Activated T-helper 1 cell treated with anti-CD3 and anti-CD28 coated beads, Interleukin-12 subunit alpha, Interleukin-12 subunit beta, Interleukin-2, Interleukin-4 antibody, amounts not matched to agents 30 ng/mL and 10 ng/mL and 1 ng/mL, durations not matched to agents 14 hours and 24 hours and 36 hours (primary cell): ENCODE data around the gene LRRC37B. TPM values are rescaled to one million over a fixed set of nuclear protein-coding genes. Genes with fewer than 3 reads are reported as not detected.
"Not testable (repeated sequence)": the region's sequence is repeated elsewhere in the genome, so short reads cannot be mapped to it uniquely, and the experiment has no call there.

Experiments
- DNase-seq: peaks from one replicate; pipeline ENCODE4 v3.0.0; 2021; ENCODE audit warnings: low spot score
- H3K27ac Mint-ChIP-seq: one replicate; pipeline ENCODE4 v1.8.0; 2021; ENCODE audit warnings: mild to moderate bottlenecking, mixed read lengths
- H3K27me3 Mint-ChIP-seq: one replicate; pipeline ENCODE4 v1.8.0; 2022; ENCODE audit warnings: mild to moderate bottlenecking, moderate library complexity, mixed read lengths; ENCODE audit not compliant: insufficient read depth
- H3K36me3 Mint-ChIP-seq: one replicate; pipeline ENCODE4 v1.8.0; 2021; ENCODE audit warnings: low read depth, mixed read lengths
- H3K4me1 Mint-ChIP-seq: one replicate; pipeline ENCODE4 v1.8.0; 2021; ENCODE audit warnings: low read depth, mixed read lengths
- H3K4me3 Mint-ChIP-seq: one replicate; pipeline ENCODE4 v1.8.0; 2021; ENCODE audit warnings: mild to moderate bottlenecking, moderate library complexity, mixed read lengths
- H3K9me3 Mint-ChIP-seq: one replicate; pipeline ENCODE4 v1.8.0; 2021; ENCODE audit warnings: mixed read lengths
- intact Hi-C: fragments of 100-400 bp; cut with micrococcal nuclease; formaldehyde crosslinking; loops from one replicate; pipeline ENCODE4 v1.15.1; 2024
- total RNA-seq: library from RNA; stranded (reverse); gene quantifications from 2 replicates; pipeline ENCODE4 v1.2.3, GENCODE V29; 2022

The LRRC37B gene
- total RNA-seq, 1 donor from 2014 or later = 22.7 TPM

DNA sequence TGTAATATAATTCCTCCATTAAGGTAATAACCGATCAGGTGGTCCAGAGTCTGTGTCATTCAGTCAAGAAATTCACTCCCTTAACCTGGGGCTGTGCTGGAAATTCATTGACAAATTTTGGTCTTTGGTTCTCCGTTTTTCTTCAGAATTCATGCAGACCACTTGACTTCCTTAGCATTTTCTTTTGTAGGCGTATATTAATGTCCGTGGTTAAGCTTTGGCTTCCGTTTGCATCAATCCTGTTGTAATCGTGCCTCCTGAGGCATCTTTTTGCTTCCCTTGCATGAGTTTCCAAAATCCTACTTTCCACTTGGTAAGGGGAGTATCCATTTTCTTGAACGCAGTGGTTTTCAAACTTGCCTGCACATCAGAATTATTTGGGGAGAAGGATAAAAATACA, 9.0 kb downstream of the LRRC37B start:
- intact Hi-C loops = no loop called here
- H3K27ac Mint-ChIP-seq = no peak overlapping the region
- peak overlapping the region; percentile 13 for H3K4me3 Mint-ChIP-seq
- H3K9me3 Mint-ChIP-seq = no peaks in the 10 kb centered on the region
- H3K36me3 Mint-ChIP-seq = peaks cover 23% of the 10 kb centered on the region
- peaks cover 50% of the 10 kb centered on the region for H3K4me1 Mint-ChIP-seq
- no peaks in the 10 kb centered on the region for H3K27me3 Mint-ChIP-seq
- DNase-seq = no peak

GRCh38 chr17:32019228-32019627, 12.0 kb downstream of the LRRC37B start:
- Mint-ChIP-seq H3K4me3 (no peak overlapping the region), H3K4me1 (peaks cover 32% of the 10 kb centered on the region), H3K27me3 (no peaks in the 10 kb centered on the region), H3K27ac (no peak overlapping the region), H3K9me3 (no peaks in the 10 kb centered on the region), H3K36me3 (peaks cover 19% of the 10 kb centered on the region)
- no peak for DNase-seq
- intact Hi-C loops = no loop called here

DNA sequence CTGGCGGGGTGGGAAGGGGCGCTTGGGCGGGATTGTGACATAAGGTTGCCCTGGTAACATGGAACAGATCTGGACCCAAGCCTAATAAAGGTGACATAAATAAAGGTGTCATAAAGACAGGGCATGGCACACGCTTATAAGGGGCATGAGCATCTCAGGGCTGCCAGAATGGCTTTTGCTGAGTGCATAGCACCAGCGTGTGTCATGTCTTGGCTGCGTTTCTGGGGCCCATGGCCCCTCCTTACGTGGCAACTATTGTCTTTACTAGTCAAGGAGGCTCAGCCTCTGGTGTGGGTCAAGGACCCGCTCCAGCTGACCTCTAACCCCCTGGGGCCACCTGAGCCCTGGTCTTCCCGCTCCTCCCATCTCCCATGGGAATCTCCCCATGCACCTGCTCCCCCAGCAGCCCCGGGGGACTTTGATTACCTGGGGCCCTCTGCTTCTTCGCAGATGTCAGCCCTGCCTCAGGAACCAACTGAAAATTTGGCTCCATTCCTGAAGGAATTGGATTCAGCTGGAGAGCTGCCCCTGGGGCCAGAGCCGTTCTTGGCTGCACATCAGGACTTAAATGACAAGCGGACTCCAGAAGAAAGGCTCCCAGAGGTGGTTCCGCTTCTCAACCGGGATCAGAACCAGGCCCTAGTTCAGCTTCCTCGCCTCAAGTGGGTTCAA, 13.9 kb downstream of the LRRC37B start:
- no peak for DNase-seq
- Mint-ChIP-seq H3K27me3 (no peaks in the 10 kb centered on the region), H3K4me3 (no peak overlapping the region), H3K4me1 (peaks cover 24% of the 10 kb centered on the region), H3K27ac (no peak overlapping the region), H3K9me3 (no peaks in the 10 kb centered on the region), H3K36me3 (peaks cover 19% of the 10 kb centered on the region)
- intact Hi-C loops = loop anchor here (1.0 kb wide), 1 partner anchor 12 kb away; no protein-coding TSS in a partner anchor

- Mint-ChIP-seq H3K27ac (no peak overlapping the region), H3K4me1 (peaks cover 19% of the 10 kb centered on the region)
- intact Hi-C loops = loop anchor here (1.0 kb wide), 1 partner anchor 12 kb away; no protein-coding TSS in a partner anchor
Measured at GRCh38 chr17:32021615-32021955, 14.4 kb downstream of the LRRC37B start.

GRCh38 chr17:32022554-32022953, 15.4 kb downstream of the LRRC37B start:
- H3K4me1 Mint-ChIP-seq, H3K27me3 Mint-ChIP-seq, H3K9me3 Mint-ChIP-seq, H3K27ac Mint-ChIP-seq, DNase-seq, H3K4me3 Mint-ChIP-seq, intact Hi-C loops: not testable (repeated sequence)
- peaks cover 15% of the 10 kb centered on the region for H3K36me3 Mint-ChIP-seq

More at GRCh38 chr17:32021615-32021955, 14.4 kb downstream of the LRRC37B start:
- Mint-ChIP-seq H3K4me3 (no peak overlapping the region), H3K9me3 (no peaks in the 10 kb centered on the region), H3K36me3 (peaks cover 21% of the 10 kb centered on the region), H3K27me3 (no peaks in the 10 kb centered on the region)
- DNase-seq = no peak

DNA sequence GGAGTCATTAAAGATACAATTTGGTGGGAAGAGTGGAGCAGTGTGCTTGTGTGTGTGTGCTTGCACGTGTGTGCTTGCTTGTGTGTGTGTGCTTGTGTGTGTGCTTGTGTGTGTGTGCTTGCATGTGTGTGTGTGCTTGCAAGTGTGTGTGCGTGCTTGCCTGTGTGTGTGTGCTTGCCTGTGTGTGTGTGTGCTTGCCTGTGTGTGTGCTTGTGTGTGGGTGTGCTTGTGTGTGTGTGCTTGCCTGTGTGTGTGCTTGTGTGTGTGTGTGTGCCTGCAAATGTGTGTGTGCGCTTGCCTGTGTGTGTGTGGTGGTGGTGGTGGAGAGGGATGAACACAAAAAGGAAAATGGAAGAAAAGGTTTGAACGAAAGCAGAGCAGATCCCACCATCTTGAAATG, 20.1 kb downstream of the LRRC37B start:
- H3K4me3 Mint-ChIP-seq, H3K27me3 Mint-ChIP-seq, H3K36me3 Mint-ChIP-seq, intact Hi-C loops, DNase-seq, H3K4me1 Mint-ChIP-seq, H3K9me3 Mint-ChIP-seq, H3K27ac Mint-ChIP-seq: not testable (repeated sequence)

GRCh38 chr17:32033223-32033622, 26.0 kb downstream of the LRRC37B start:
- Mint-ChIP-seq H3K9me3 (no peaks in the 10 kb centered on the region), H3K4me3 (no peak overlapping the region), H3K4me1 (no peaks in the 10 kb centered on the region), H3K27me3 (no peaks in the 10 kb centered on the region), H3K36me3 (peaks cover 11% of the 10 kb centered on the region), H3K27ac (no peak overlapping the region)
- intact Hi-C loops = no loop called here
- DNase-seq = no peak

GRCh38 chr17:32033812-32034211, 26.6 kb downstream of the LRRC37B start:
- H3K27me3 Mint-ChIP-seq, intact Hi-C loops, H3K4me3 Mint-ChIP-seq, H3K27ac Mint-ChIP-seq, H3K4me1 Mint-ChIP-seq, DNase-seq, H3K9me3 Mint-ChIP-seq: not testable (repeated sequence)
- H3K36me3 Mint-ChIP-seq = peaks cover 11% of the 10 kb centered on the region

- H3K27ac Mint-ChIP-seq, DNase-seq, H3K27me3 Mint-ChIP-seq, H3K4me1 Mint-ChIP-seq, H3K9me3 Mint-ChIP-seq, H3K4me3 Mint-ChIP-seq, intact Hi-C loops: not testable (repeated sequence)
- H3K36me3 Mint-ChIP-seq = peaks cover 10% of the 10 kb centered on the region
Measured at GRCh38 chr17:32040246-32040645, 33.1 kb downstream of the LRRC37B start.

DNA sequence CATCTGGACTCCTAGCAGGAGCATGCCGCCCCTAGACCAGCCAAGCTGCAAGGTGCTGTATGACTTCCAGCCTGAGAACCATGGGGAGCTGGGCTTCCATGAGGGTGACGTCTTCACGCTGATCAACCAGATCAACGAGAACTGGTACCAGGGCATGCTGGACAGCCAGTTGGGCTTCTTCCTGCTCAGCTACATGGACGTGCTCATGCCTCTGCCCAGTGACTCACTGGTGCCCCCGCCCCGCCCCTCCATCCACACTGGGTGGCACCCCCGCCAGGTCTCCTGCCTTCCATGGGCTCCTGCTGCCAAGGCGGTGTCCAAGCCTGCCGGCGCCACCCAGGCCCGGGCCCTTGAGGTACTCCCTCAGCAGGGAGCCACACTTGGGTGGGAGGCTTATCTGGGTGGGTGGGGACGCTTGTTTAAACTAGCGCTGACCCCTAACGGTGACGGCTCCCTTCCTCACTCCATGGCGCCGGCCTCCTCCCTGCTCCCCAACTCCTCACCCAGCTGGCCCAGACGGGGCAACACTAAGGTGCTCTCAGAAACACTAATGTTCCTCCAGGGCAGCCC, 34.2 kb downstream of the LRRC37B start:
- H3K36me3 Mint-ChIP-seq, intact Hi-C loops, H3K9me3 Mint-ChIP-seq, H3K27me3 Mint-ChIP-seq, H3K4me3 Mint-ChIP-seq, H3K4me1 Mint-ChIP-seq, H3K27ac Mint-ChIP-seq, DNase-seq: not testable (repeated sequence)

- H3K27ac Mint-ChIP-seq, H3K9me3 Mint-ChIP-seq, H3K4me1 Mint-ChIP-seq, intact Hi-C loops, DNase-seq, H3K4me3 Mint-ChIP-seq, H3K36me3 Mint-ChIP-seq, H3K27me3 Mint-ChIP-seq: not testable (repeated sequence)
Measured at GRCh38 chr17:32042266-32042665, 35.1 kb downstream of the LRRC37B start.

GRCh38 chr17:32045611-32046010, 38.4 kb downstream of the LRRC37B start:
- H3K36me3 Mint-ChIP-seq, intact Hi-C loops, H3K4me3 Mint-ChIP-seq, H3K27ac Mint-ChIP-seq, DNase-seq, H3K27me3 Mint-ChIP-seq, H3K4me1 Mint-ChIP-seq, H3K9me3 Mint-ChIP-seq: not testable (repeated sequence)

- H3K4me1 Mint-ChIP-seq, H3K9me3 Mint-ChIP-seq, H3K27me3 Mint-ChIP-seq, H3K27ac Mint-ChIP-seq, H3K36me3 Mint-ChIP-seq, intact Hi-C loops, DNase-seq, H3K4me3 Mint-ChIP-seq: not testable (repeated sequence)
Measured at GRCh38 chr17:32047663-32048062, 40.5 kb downstream of the LRRC37B start.

- not testable (repeated sequence) for DNase-seq
Measured at GRCh38 chr17:32054985-32055384, 47.8 kb downstream of the LRRC37B start.

More at GRCh38 chr17:32054985-32055384, 47.8 kb downstream of the LRRC37B start:
- intact Hi-C loops, H3K4me1 Mint-ChIP-seq, H3K27ac Mint-ChIP-seq, H3K27me3 Mint-ChIP-seq, H3K9me3 Mint-ChIP-seq, H3K4me3 Mint-ChIP-seq, H3K36me3 Mint-ChIP-seq: not testable (repeated sequence)
